ENCODE results near the gene SMIM5. TPM values are rescaled to one million over a fixed set of nuclear protein-coding genes. Genes with fewer than 3 reads are reported as not detected.

Gene SMIM5, protein sequence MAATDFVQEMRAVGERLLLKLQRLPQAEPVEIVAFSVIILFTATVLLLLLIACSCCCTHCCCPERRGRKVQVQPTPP
- polyA plus RNA-seq (0.59 TPM in 1 of 2 replicates, not detected in the other), polyA minus RNA-seq (not detected in 2 replicates)

DNA sequence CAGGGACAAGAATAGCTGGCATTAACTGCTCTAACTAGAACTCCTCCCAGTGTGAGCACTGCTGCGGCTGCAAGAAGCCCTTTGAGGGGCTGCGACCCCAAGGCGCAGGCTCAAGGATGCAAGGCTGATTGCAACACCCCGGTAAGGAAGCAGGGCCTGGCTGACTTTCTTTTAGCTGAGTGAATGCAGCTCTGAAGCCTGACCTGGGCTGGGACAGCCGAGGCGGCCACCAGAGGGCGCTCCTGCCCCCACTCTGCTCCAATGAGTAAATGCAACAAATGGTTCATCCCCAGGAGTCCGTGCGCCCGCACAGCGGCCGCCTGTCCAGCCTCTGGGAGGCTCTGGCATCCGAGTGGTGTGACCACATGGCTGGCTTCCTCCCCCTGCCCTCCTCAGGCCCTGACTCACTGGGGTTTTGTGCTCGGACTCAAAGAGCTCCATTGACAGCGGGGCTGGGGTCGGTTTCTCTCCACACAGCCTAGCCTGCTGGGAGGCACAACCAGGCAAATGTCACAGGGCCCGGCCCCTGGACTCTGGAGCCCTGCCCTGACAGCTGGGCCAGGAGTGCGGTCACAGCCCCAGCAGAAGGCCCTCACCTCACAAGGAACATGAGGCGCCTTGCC is at the start of gene SMIM5:
SMIM5 (plus strand) TSS at position 572 of the 623 bp plus-strand sequence. CDS start 6,768 bp downstream, outside the sequence.
- Histone ChIP-seq H3K27me3 (ENCODE audit: insufficient read depth, low read depth, low read length) (no peaks in the 10 kb centered on the region), H3F3A (ENCODE audit: insufficient read depth, low read length, poor library complexity, severe bottlenecking) (no peaks in the 10 kb centered on the region), H3K27ac (ENCODE audit: low read length) (no peak within 1 kb of the TSS), H3K79me2 (replicated peaks; ENCODE audit: insufficient read depth, low read length) (no peaks in the 10 kb centered on the region), H3K9ac (ENCODE audit: low read length) (peak within 1 kb of the TSS; percentile 21), H4K20me1 (ENCODE audit: insufficient read depth) (no peaks in the 10 kb centered on the region), H3K4me3 (ENCODE audit: low read length) (peak within 1 kb of the TSS; percentile 45), H3K9me2 (ENCODE audit: insufficient read depth, low read length) (no peaks in the 10 kb centered on the region), H3K36me3 (ENCODE audit: insufficient read depth, low read length) (no peaks in the 10 kb centered on the region), H3K4me2 (ENCODE audit: low read length) (no peak within 1 kb of the TSS), H2AFZ (ENCODE audit: low read depth, low read length) (no peak within 1 kb of the TSS), H3K9me3 (ENCODE audit: low read length) (no peaks in the 10 kb centered on the region)
- TF ChIP-seq POLR2AphosphoS5 (IDR thresholded peaks at IDR 0.05) (no peak), RAD21 (conservative IDR thresholded peaks at IDR 0.05) (peak; percentile 60), SMC3 (conservative IDR thresholded peaks at IDR 0.05; ENCODE audit: poor library complexity) (peak; percentile 79), MXI1 (conservative IDR thresholded peaks at IDR 0.05; ENCODE audit: poor library complexity, severe bottlenecking) (no peak)
- TF ChIP-seq, protein P1, sequence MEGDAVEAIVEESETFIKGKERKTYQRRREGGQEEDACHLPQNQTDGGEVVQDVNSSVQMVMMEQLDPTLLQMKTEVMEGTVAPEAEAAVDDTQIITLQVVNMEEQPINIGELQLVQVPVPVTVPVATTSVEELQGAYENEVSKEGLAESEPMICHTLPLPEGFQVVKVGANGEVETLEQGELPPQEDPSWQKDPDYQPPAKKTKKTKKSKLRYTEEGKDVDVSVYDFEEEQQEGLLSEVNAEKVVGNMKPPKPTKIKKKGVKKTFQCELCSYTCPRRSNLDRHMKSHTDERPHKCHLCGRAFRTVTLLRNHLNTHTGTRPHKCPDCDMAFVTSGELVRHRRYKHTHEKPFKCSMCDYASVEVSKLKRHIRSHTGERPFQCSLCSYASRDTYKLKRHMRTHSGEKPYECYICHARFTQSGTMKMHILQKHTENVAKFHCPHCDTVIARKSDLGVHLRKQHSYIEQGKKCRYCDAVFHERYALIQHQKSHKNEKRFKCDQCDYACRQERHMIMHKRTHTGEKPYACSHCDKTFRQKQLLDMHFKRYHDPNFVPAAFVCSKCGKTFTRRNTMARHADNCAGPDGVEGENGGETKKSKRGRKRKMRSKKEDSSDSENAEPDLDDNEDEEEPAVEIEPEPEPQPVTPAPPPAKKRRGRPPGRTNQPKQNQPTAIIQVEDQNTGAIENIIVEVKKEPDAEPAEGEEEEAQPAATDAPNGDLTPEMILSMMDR (IDR thresholded peaks at IDR 0.05; ENCODE audit: poor library complexity, severe bottlenecking): peak; percentile 91

DNA sequence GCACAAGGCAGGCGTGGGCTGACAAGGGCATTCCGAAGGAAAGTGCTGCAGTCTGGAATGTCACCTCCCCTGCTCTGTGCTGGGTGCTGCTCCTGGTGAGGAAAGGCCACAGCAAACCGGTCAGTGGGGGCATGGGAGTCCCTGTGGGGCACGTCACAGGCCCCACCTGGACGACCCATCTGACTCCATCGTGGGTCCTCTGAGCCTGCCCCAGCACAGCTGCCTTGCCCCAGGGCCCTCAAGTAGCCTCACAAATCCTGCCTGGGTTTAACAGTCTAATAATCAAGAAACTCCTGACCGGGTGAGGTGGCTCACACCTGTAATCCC is 48.4 kb upstream of the SMIM5 start:
- no peak overlapping the region for H3K9ac ChIP-seq (ENCODE audit: low read length)
- no peaks in the 10 kb centered on the region for H3K36me3 ChIP-seq (ENCODE audit: insufficient read depth, low read length)
- peaks cover 25% of the 10 kb centered on the region for H3K27me3 ChIP-seq (ENCODE audit: insufficient read depth, low read depth, low read length)
- no peaks in the 10 kb centered on the region for H4K20me1 ChIP-seq (ENCODE audit: insufficient read depth)
- no peak overlapping the region for H2AFZ ChIP-seq (ENCODE audit: low read depth, low read length)
- no peaks in the 10 kb centered on the region for H3K9me3 ChIP-seq (ENCODE audit: low read length)
- H3K4me2 ChIP-seq (ENCODE audit: low read length): no peak overlapping the region
- no peak for TF ChIP-seq RAD21 (conservative IDR thresholded peaks at IDR 0.05)
- TF ChIP-seq, protein P1 (IDR thresholded peaks at IDR 0.05; ENCODE audit: poor library complexity, severe bottlenecking): no peak
- no peak for TF ChIP-seq POLR2AphosphoS5 (IDR thresholded peaks at IDR 0.05)
- TF ChIP-seq TAF1 (IDR thresholded peaks at IDR 0.05; ENCODE audit: low read depth): no peak
- no peak for TF ChIP-seq MXI1 (conservative IDR thresholded peaks at IDR 0.05; ENCODE audit: poor library complexity, severe bottlenecking)
- TF ChIP-seq EZH2 (IDR thresholded peaks at IDR 0.05; ENCODE audit: borderline replicate concordance, insufficient read depth, low read length, poor library complexity, severe bottlenecking): no peak
- no peak for TF ChIP-seq SMC3 (conservative IDR thresholded peaks at IDR 0.05; ENCODE audit: poor library complexity)
- TF ChIP-seq EP300 (conservative IDR thresholded peaks at IDR 0.05; ENCODE audit: poor library complexity, severe bottlenecking): no peak
- TF ChIP-seq, protein P2, sequence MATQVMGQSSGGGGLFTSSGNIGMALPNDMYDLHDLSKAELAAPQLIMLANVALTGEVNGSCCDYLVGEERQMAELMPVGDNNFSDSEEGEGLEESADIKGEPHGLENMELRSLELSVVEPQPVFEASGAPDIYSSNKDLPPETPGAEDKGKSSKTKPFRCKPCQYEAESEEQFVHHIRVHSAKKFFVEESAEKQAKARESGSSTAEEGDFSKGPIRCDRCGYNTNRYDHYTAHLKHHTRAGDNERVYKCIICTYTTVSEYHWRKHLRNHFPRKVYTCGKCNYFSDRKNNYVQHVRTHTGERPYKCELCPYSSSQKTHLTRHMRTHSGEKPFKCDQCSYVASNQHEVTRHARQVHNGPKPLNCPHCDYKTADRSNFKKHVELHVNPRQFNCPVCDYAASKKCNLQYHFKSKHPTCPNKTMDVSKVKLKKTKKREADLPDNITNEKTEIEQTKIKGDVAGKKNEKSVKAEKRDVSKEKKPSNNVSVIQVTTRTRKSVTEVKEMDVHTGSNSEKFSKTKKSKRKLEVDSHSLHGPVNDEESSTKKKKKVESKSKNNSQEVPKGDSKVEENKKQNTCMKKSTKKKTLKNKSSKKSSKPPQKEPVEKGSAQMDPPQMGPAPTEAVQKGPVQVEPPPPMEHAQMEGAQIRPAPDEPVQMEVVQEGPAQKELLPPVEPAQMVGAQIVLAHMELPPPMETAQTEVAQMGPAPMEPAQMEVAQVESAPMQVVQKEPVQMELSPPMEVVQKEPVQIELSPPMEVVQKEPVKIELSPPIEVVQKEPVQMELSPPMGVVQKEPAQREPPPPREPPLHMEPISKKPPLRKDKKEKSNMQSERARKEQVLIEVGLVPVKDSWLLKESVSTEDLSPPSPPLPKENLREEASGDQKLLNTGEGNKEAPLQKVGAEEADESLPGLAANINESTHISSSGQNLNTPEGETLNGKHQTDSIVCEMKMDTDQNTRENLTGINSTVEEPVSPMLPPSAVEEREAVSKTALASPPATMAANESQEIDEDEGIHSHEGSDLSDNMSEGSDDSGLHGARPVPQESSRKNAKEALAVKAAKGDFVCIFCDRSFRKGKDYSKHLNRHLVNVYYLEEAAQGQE (IDR thresholded peaks at IDR 0.05; ENCODE audit: borderline replicate concordance): no peak
- H3K79me2 ChIP-seq (replicated peaks; ENCODE audit: insufficient read depth, low read length): no peaks in the 10 kb centered on the region
- no peaks in the 10 kb centered on the region for H3K9me2 ChIP-seq (ENCODE audit: insufficient read depth, low read length)
- H3F3A ChIP-seq (ENCODE audit: insufficient read depth, low read length, poor library complexity, severe bottlenecking): no peaks in the 10 kb centered on the region
- H3K4me3 ChIP-seq (ENCODE audit: low read length): no peak overlapping the region
- no peak overlapping the region for H3K27ac ChIP-seq (ENCODE audit: low read length)
